Neural progenitor cell (in vitro differentiated cells): Measurements from ENCODE around the gene GPR173.

Experiments
- CTCF ChIP-seq: fragments of 200-600 bp; sonication (generic); IDR thresholded peaks from 2 replicates; pipeline ENCODE4 v1.5.1; 2017; ENCODE audit warnings: antibody characterized with exemption, mild to moderate bottlenecking
- EZH2 ChIP-seq: fragments of 200-600 bp; sonication (generic); IDR thresholded peaks from 2 replicates; pipeline ENCODE4 v1.6.1; 2017; ENCODE audit warnings: antibody characterized with exemption, mild to moderate bottlenecking, moderate library complexity
- EZH2phosphoT487 ChIP-seq: fragments of 200-600 bp; sonication (generic); IDR thresholded peaks from 2 replicates; pipeline ENCODE4 v1.6.1; 2017; ENCODE audit warnings: antibody characterized with exemption

GRCh38 chrX:53075011-53075410 is 26.4 kb downstream of the GPR173 start:
- TF ChIP-seq CTCF = no peak
- TF ChIP-seq EZH2 = no peak
- TF ChIP-seq EZH2phosphoT487 = no peak
